H1 (cell line): ENCODE measurements around the gene SLC7A8. TPM values are rescaled to one million over a fixed set of nuclear protein-coding genes. Genes with fewer than 3 reads are reported as not detected.

Experiments used
- CHD1 ChIP-seq: IDR thresholded peaks from 2 replicates; pipeline ENCODE4 v1.6.1; 2012; ENCODE audit warnings: low read depth, low read length, improper control_type of control experiment
- GABPA ChIP-seq: IDR thresholded peaks from 2 replicates; pipeline ENCODE4 v1.6.1; 2011; ENCODE audit warnings: mild to moderate bottlenecking, low read length, moderate library complexity, borderline replicate concordance; ENCODE audit not compliant: insufficient read depth
- POLR2AphosphoS5 ChIP-seq: IDR thresholded peaks from 2 replicates; pipeline ENCODE4 v1.6.1; 2011; ENCODE audit warnings: low read depth, low read length
- SIN3A ChIP-seq, 2 experiments: IDR thresholded peaks in 1 of 2; conservative IDR thresholded peaks in 1 of 2; 2 replicates each; pipeline ENCODE4 v1.6.1; 2011 to 2012; ENCODE audit warnings: low read length in 2 of 2, improper control_type of control experiment in 1 of 2, low read depth in 1 of 2, mild to moderate bottlenecking in 1 of 2
- SUZ12 ChIP-seq: fragments of 200-600 bp; sonication (generic); IDR thresholded peaks from 2 replicates; pipeline ENCODE4 v1.6.1; 2012; ENCODE audit warnings: mild to moderate bottlenecking, inconsistent platforms, low read length, moderate library complexity, mixed read lengths
- TEAD4 ChIP-seq: IDR thresholded peaks from 2 replicates; pipeline ENCODE4 v1.6.1; 2012; ENCODE audit warnings: low read depth, low read length, inconsistent platforms, mixed read lengths
- ZNF274 ChIP-seq: IDR thresholded peaks from 2 replicates; pipeline ENCODE4 v1.7.0; 2012; ENCODE audit warnings: low read length, borderline replicate concordance; ENCODE audit errors: extremely low read depth
- polyA plus RNA-seq, 7 experiments: library from polyadenylated mRNA; depleted of rRNA in 3 of 7; stranded (reverse) in 5 of 7; unstranded in 2 of 7; fragments of >200 nt in 5 of 7; fragments of 200-250 nt in 2 of 7; gene quantifications; 1 replicate in 5 of 7; 2 replicates in 1 of 7; 4 replicates in 1 of 7; pipeline versions ENCODE4 v1.2.1 to v1.2.3, GENCODE V29; 2011 to 2013; ENCODE audit warnings: missing spikeins in 2 of 7, mixed read lengths in 2 of 7
- total RNA-seq: library from RNA; stranded (reverse); fragmentation: NEBNext Ultra II Directional; extraction: Animal tissue kit (Norgen Biotek cat#: 25700); gene quantifications from 2 replicates; pipeline ENCODE4 v1.2.1, GENCODE V29; 2021
- TF ChIP-seq, protein P1 (sequence below): fragments of 300-600 bp; sonication (generic); IDR thresholded peaks from 2 replicates; pipeline ENCODE4 v1.7.1; 2012; ENCODE audit warnings: low read length, moderate library complexity, mild to moderate bottlenecking, inconsistent platforms; ENCODE audit not compliant: insufficient replicate concordance
- TF ChIP-seq, protein P2 (sequence below): IDR thresholded peaks from 2 replicates; pipeline ENCODE4 v1.6.1; 2012; ENCODE audit warnings: inconsistent platforms

Gene SLC7A8
- total and polyA plus RNA-seq, 2 of the 8 experiments (the other 6 are each of a cell fraction or from before 2014, with no cell fraction given) = 182 to 204 TPM

DNA sequence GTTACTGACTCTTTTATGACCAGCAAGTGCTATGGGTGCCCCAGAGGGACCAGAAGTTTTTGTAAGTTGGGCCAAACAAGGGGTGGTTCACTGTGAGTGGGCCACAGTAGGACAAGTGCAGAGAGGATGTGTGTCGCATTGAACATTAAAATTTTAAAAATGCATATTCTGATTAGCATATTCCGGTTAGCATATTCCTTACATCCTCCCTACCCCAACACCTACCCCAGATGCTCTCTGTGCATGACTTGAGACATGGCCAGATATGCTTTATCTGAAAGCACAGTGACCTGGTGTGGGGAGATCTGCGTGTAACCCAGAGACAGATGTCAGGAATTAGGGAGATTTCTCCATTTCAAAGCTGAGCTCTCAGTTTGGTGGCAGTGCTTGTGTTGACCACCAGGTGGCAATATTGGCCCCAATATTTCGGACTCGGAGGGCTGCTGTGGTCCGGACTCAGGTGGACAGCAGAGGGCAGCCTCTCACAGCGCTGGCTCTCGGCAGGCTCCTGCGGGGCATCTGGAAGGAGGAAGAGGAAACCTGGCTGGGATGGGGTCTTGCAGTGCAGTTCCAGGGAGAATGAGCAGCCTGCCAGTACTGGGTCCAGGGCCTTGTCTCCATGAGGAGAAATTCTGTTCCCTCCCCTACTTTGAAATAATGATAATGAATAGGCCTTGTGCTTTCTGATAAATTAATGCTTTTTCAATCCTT, 62.8 kb downstream of the SLC7A8 start (continued):
- TF ChIP-seq, protein P1, sequence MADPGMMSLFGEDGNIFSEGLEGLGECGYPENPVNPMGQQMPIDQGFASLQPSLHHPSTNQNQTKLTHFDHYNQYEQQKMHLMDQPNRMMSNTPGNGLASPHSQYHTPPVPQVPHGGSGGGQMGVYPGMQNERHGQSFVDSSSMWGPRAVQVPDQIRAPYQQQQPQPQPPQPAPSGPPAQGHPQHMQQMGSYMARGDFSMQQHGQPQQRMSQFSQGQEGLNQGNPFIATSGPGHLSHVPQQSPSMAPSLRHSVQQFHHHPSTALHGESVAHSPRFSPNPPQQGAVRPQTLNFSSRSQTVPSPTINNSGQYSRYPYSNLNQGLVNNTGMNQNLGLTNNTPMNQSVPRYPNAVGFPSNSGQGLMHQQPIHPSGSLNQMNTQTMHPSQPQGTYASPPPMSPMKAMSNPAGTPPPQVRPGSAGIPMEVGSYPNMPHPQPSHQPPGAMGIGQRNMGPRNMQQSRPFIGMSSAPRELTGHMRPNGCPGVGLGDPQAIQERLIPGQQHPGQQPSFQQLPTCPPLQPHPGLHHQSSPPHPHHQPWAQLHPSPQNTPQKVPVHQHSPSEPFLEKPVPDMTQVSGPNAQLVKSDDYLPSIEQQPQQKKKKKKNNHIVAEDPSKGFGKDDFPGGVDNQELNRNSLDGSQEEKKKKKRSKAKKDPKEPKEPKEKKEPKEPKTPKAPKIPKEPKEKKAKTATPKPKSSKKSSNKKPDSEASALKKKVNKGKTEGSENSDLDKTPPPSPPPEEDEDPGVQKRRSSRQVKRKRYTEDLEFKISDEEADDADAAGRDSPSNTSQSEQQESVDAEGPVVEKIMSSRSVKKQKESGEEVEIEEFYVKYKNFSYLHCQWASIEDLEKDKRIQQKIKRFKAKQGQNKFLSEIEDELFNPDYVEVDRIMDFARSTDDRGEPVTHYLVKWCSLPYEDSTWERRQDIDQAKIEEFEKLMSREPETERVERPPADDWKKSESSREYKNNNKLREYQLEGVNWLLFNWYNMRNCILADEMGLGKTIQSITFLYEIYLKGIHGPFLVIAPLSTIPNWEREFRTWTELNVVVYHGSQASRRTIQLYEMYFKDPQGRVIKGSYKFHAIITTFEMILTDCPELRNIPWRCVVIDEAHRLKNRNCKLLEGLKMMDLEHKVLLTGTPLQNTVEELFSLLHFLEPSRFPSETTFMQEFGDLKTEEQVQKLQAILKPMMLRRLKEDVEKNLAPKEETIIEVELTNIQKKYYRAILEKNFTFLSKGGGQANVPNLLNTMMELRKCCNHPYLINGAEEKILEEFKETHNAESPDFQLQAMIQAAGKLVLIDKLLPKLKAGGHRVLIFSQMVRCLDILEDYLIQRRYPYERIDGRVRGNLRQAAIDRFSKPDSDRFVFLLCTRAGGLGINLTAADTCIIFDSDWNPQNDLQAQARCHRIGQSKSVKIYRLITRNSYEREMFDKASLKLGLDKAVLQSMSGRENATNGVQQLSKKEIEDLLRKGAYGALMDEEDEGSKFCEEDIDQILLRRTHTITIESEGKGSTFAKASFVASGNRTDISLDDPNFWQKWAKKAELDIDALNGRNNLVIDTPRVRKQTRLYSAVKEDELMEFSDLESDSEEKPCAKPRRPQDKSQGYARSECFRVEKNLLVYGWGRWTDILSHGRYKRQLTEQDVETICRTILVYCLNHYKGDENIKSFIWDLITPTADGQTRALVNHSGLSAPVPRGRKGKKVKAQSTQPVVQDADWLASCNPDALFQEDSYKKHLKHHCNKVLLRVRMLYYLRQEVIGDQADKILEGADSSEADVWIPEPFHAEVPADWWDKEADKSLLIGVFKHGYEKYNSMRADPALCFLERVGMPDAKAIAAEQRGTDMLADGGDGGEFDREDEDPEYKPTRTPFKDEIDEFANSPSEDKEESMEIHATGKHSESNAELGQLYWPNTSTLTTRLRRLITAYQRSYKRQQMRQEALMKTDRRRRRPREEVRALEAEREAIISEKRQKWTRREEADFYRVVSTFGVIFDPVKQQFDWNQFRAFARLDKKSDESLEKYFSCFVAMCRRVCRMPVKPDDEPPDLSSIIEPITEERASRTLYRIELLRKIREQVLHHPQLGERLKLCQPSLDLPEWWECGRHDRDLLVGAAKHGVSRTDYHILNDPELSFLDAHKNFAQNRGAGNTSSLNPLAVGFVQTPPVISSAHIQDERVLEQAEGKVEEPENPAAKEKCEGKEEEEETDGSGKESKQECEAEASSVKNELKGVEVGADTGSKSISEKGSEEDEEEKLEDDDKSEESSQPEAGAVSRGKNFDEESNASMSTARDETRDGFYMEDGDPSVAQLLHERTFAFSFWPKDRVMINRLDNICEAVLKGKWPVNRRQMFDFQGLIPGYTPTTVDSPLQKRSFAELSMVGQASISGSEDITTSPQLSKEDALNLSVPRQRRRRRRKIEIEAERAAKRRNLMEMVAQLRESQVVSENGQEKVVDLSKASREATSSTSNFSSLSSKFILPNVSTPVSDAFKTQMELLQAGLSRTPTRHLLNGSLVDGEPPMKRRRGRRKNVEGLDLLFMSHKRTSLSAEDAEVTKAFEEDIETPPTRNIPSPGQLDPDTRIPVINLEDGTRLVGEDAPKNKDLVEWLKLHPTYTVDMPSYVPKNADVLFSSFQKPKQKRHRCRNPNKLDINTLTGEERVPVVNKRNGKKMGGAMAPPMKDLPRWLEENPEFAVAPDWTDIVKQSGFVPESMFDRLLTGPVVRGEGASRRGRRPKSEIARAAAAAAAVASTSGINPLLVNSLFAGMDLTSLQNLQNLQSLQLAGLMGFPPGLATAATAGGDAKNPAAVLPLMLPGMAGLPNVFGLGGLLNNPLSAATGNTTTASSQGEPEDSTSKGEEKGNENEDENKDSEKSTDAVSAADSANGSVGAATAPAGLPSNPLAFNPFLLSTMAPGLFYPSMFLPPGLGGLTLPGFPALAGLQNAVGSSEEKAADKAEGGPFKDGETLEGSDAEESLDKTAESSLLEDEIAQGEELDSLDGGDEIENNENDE = no peak
- no peak for TF ChIP-seq CHD1
- no peak for TF ChIP-seq SUZ12
- TF ChIP-seq POLR2AphosphoS5 = no peak
- TF ChIP-seq, protein P2, sequence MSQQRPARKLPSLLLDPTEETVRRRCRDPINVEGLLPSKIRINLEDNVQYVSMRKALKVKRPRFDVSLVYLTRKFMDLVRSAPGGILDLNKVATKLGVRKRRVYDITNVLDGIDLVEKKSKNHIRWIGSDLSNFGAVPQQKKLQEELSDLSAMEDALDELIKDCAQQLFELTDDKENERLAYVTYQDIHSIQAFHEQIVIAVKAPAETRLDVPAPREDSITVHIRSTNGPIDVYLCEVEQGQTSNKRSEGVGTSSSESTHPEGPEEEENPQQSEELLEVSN = no peak
- TF ChIP-seq SIN3A (conservative IDR thresholded peaks at IDR 0.05 in 1 of 2, IDR thresholded peaks at IDR 0.05 in 1 of 2; ENCODE audit: low read depth in 1 of 2, low read length in 2 of 2) = peak in 1 of 2 experiments; percentile 83; a peak in 2 of 4 replicates
- no peak for TF ChIP-seq GABPA
- TF ChIP-seq TEAD4 = no peak
- TF ChIP-seq ZNF274 = no peak
